WTC11 (cell line): ENCODE data around the gene IFNK. TPM values are rescaled to one million over a fixed set of nuclear protein-coding genes. Genes with fewer than 3 reads are reported as not detected.

Experiments
- ATAC-seq: fragments of 200-7000 bp; cut with Tn5 transposase; 2 replicates; pipeline ENCODE4 v1.10.0; 2021; ENCODE audit warnings: mild to moderate bottlenecking, moderate library complexity
- CTCF ChIA-PET: fragments of 300-600 bp; sonication (Branson Sonifier 250); formaldehyde crosslinking; loops from one replicate; lab custom pipeline; 2021; ENCODE audit warnings: antibody characterized with exemption; lab: Charles Lee
- POLR2A ChIA-PET: fragments of 350-600 bp; sonication (Branson Sonifier 250); formaldehyde crosslinking; loops from one replicate; lab custom pipeline; 2021; ENCODE audit warnings: antibody characterized with exemption; lab: Charles Lee
- DNase-seq: peaks from one replicate; pipeline ENCODE4 v3.0.0; 2021; ENCODE audit warnings: low spot score
- H3K27ac Mint-ChIP-seq: 2 replicates; pipeline ENCODE4 v1.8.0; 2021; ENCODE audit warnings: mixed read lengths
- H3K27me3 Mint-ChIP-seq: 2 replicates; pipeline ENCODE4 v1.8.0; 2021; ENCODE audit warnings: low read depth, mild to moderate bottlenecking, moderate library complexity, mixed read lengths
- H3K36me3 Mint-ChIP-seq: 2 replicates; pipeline ENCODE4 v1.8.0; 2021; ENCODE audit warnings: mixed read lengths
- H3K4me1 Mint-ChIP-seq: 2 replicates; pipeline ENCODE4 v1.8.0; 2022; ENCODE audit warnings: mixed read lengths
- H3K4me3 Mint-ChIP-seq: 2 replicates; pipeline ENCODE4 v1.8.0; 2021; ENCODE audit warnings: mild to moderate bottlenecking, moderate library complexity, mixed read lengths
- H3K9me3 Mint-ChIP-seq: 2 replicates; pipeline ENCODE4 v1.8.0; 2021; ENCODE audit warnings: mixed read lengths
- ARID4B ChIP-seq: sonication (generic); formaldehyde crosslinking; IDR thresholded peaks from 2 replicates; pipeline ENCODE4 v1.8.0; 2023; ENCODE audit warnings: missing genetic modification reagents, mild to moderate bottlenecking, borderline replicate concordance
- ATF1 ChIP-seq: sonication (generic); formaldehyde crosslinking; IDR thresholded peaks from 2 replicates; pipeline ENCODE4 v1.8.1; 2023; ENCODE audit warnings: mild to moderate bottlenecking, moderate library complexity, missing genetic modification reagents
- ATF2 ChIP-seq: sonication (generic); formaldehyde crosslinking; IDR thresholded peaks from 2 replicates; pipeline ENCODE4 v1.8.1; 2022; ENCODE audit warnings: low read depth, missing genetic modification reagents, borderline replicate concordance
- ATF3 ChIP-seq: sonication (generic); formaldehyde crosslinking; conservative IDR thresholded peaks from 2 replicates; pipeline ENCODE4 v1.8.1; 2022; ENCODE audit warnings: mild to moderate bottlenecking, missing genetic modification reagents
- E2F5 ChIP-seq: sonication (generic); formaldehyde crosslinking; IDR thresholded peaks from 2 replicates; pipeline ENCODE4 v1.8.1; 2022; ENCODE audit warnings: mild to moderate bottlenecking, moderate library complexity, missing genetic modification reagents
- EMX1 ChIP-seq: fragments of 250-450 bp; sonication (Bioruptor Pico); IDR thresholded peaks from 2 replicates; pipeline ENCODE4 v1.8.0; 2021; ENCODE audit warnings: mild to moderate bottlenecking
- FOXJ3 ChIP-seq: sonication (generic); formaldehyde crosslinking; IDR thresholded peaks from 2 replicates; pipeline ENCODE4 v1.9.0; 2021; ENCODE audit warnings: missing genetic modification reagents, mild to moderate bottlenecking, borderline replicate concordance
- FOXK1 ChIP-seq: sonication (generic); formaldehyde crosslinking; IDR thresholded peaks from 2 replicates; pipeline ENCODE4 v1.8.0; 2022; ENCODE audit warnings: mild to moderate bottlenecking, moderate library complexity, missing genetic modification reagents
- GRHL2 ChIP-seq: fragments of 250-450 bp; sonication (Bioruptor Pico); IDR thresholded peaks from 2 replicates; pipeline ENCODE4 v1.8.0; 2022; ENCODE audit warnings: mild to moderate bottlenecking, moderate library complexity; ENCODE audit not compliant: insufficient replicate concordance, severe bottlenecking
- HMGXB4 ChIP-seq: sonication (generic); formaldehyde crosslinking; IDR thresholded peaks from 2 replicates; pipeline ENCODE4 v1.8.1; 2023; ENCODE audit warnings: mild to moderate bottlenecking, moderate library complexity, missing genetic modification reagents
- JAZF1 ChIP-seq: fragments of 250-450 bp; sonication (Bioruptor Pico); IDR thresholded peaks from 2 replicates; pipeline ENCODE4 v1.9.0; 2021; ENCODE audit warnings: moderate library complexity, mild to moderate bottlenecking, inconsistent platforms
- NR1H2 ChIP-seq: sonication (generic); formaldehyde crosslinking; IDR thresholded peaks from 2 replicates; pipeline ENCODE4 v1.9.0; 2021; ENCODE audit warnings: mild to moderate bottlenecking, moderate library complexity, missing genetic modification reagents
- NR3C1 ChIP-seq: sonication (generic); formaldehyde crosslinking; conservative IDR thresholded peaks from 2 replicates; pipeline ENCODE4 v1.8.1; 2023; ENCODE audit warnings: low read depth, mild to moderate bottlenecking, missing genetic modification reagents
- SMAD4 ChIP-seq: sonication (generic); formaldehyde crosslinking; IDR thresholded peaks from 2 replicates; pipeline ENCODE4 v1.8.0; 2022; ENCODE audit warnings: mild to moderate bottlenecking, missing genetic modification reagents
- TP53 ChIP-seq: sonication (generic); formaldehyde crosslinking; IDR thresholded peaks from 2 replicates; pipeline ENCODE4 v1.8.1; 2023; ENCODE audit warnings: mild to moderate bottlenecking, missing genetic modification reagents
- ZNF121 ChIP-seq: sonication (generic); formaldehyde crosslinking; IDR thresholded peaks from 2 replicates; pipeline ENCODE4 v1.8.0; 2023; ENCODE audit warnings: missing genetic modification reagents
- ZNF671 ChIP-seq: fragments of 250-450 bp; sonication (Bioruptor Pico); IDR thresholded peaks from 2 replicates; pipeline ENCODE4 v1.8.0; 2021; ENCODE audit warnings: mild to moderate bottlenecking
- total RNA-seq: library from RNA; stranded (reverse); gene quantifications from 3 replicates; pipeline ENCODE4 v1.2.3, GENCODE V29; 2021
- TF ChIP-seq, protein P1 (sequence below): sonication (generic); formaldehyde crosslinking; IDR thresholded peaks from 2 replicates; pipeline ENCODE4 v1.8.1; 2022; ENCODE audit warnings: missing genetic modification reagents, borderline replicate concordance
- TF ChIP-seq, protein P2 (sequence below): sonication (generic); formaldehyde crosslinking; IDR thresholded peaks from 2 replicates; pipeline ENCODE4 v1.8.0; 2022; ENCODE audit warnings: mild to moderate bottlenecking, missing genetic modification reagents

The IFNK gene
- total RNA-seq, 1 experiment from 2014 or later: not detected

DNA sequence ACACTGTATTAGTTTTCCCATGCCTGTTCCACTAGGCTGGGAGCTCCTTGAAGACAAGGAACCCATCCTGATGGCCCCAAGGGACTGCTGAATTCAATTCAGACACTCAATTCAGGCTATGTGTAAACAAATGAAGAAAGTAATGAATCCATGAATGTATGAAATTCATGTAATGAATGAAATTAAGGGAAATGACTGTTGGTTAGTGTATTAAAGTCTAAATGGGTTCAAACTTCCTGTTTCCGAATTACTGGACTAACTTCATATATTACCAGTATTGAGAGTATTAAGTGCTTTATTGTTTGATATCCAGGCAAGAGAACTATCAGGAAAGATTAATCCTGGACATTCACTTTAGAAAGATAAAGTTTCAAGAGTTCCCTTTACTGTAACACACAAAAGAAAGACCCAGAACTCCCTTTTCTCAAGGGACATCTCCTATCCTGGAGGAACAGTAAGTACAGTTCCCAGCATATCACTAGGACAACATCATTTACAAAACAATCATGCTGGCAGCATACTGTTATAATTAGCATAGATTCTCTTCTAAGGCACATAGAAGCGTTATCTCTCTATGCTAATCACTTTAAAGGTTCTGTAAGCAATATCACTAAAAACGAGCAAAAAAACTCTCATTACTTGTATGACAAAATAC, 28.5 kb upstream of the IFNK start:
- H3K9me3 Mint-ChIP-seq: peaks cover 19% of the 10 kb centered on the region
- H3K27me3 Mint-ChIP-seq: no peaks in the 10 kb centered on the region
- peak overlapping the region; percentile 78 for H3K27ac Mint-ChIP-seq
- POLR2A ChIA-PET: no interaction called here
- DNase-seq (no peak), ATAC-seq (peak; percentile 56)
- CTCF ChIA-PET: no interaction called here
- H3K4me3 Mint-ChIP-seq: peak overlapping the region; percentile 29; the same call in 1 of the 2 replicates
- no peak for TF ChIP-seq GRHL2 (CRISPR knock-in tag)
- no peak for TF ChIP-seq TP53 (CRISPR knock-in tag)
- no peak for TF ChIP-seq FOXK1 (CRISPR knock-in tag)
- no peak for TF ChIP-seq JAZF1 (CRISPR knock-in tag)
- peaks cover 61% of the 10 kb centered on the region for H3K4me1 Mint-ChIP-seq
- H3K36me3 Mint-ChIP-seq: peaks cover 34% of the 10 kb centered on the region

GRCh38 chr9:27496135-27496504, 28.0 kb upstream of the IFNK start:
- Mint-ChIP-seq H3K36me3 (peaks cover 36% of the 10 kb centered on the region), H3K4me3 (no peak overlapping the region), H3K9me3 (peaks cover 20% of the 10 kb centered on the region), H3K27me3 (no peaks in the 10 kb centered on the region), H3K4me1 (peaks cover 58% of the 10 kb centered on the region), H3K27ac (peak overlapping the region; percentile 78; the same call in 1 of the 2 replicates)
- ChIA-PET CTCF (no interaction called here), POLR2A (no interaction called here)
- TF ChIP-seq E2F5 (CRISPR knock-in tag) (no peak), FOXK1 (CRISPR knock-in tag) (no peak), ATF1 (CRISPR knock-in tag) (no peak), ZNF121 (CRISPR knock-in tag) (no peak), NR3C1 (CRISPR knock-in tag) (no peak), JAZF1 (CRISPR knock-in tag) (no peak), ZNF671 (CRISPR knock-in tag) (no peak), NR1H2 (CRISPR knock-in tag) (no peak), FOXJ3 (CRISPR knock-in tag) (no peak), HMGXB4 (CRISPR knock-in tag) (no peak), ARID4B (CRISPR knock-in tag) (no peak)
- no peak for DNase-seq
- ATAC-seq: peak; percentile 54

- Mint-ChIP-seq H3K4me3 (peak overlapping the region; percentile 33), H3K4me1 (peaks cover 63% of the 10 kb centered on the region), H3K36me3 (peaks cover 29% of the 10 kb centered on the region), H3K27me3 (no peaks in the 10 kb centered on the region), H3K27ac (peak overlapping the region; percentile 20; the same call in 1 of the 2 replicates), H3K9me3 (peaks cover 13% of the 10 kb centered on the region)
- ChIA-PET CTCF (interaction anchor here (0.9 to 1.1 kb wide), 2 partner anchors 32 to 50 kb away, joined by 3 to 4 read pairs; partner anchors contain the start of gene MOB3B), POLR2A (interaction anchor here (1.0 to 1.2 kb wide), 2 partner anchors 27 to 137 kb away, joined by 3 to 4 read pairs; no protein-coding TSS in a partner anchor)
- ATAC-seq (peak; percentile 69), DNase-seq (no peak)
- TF ChIP-seq, protein P1, sequence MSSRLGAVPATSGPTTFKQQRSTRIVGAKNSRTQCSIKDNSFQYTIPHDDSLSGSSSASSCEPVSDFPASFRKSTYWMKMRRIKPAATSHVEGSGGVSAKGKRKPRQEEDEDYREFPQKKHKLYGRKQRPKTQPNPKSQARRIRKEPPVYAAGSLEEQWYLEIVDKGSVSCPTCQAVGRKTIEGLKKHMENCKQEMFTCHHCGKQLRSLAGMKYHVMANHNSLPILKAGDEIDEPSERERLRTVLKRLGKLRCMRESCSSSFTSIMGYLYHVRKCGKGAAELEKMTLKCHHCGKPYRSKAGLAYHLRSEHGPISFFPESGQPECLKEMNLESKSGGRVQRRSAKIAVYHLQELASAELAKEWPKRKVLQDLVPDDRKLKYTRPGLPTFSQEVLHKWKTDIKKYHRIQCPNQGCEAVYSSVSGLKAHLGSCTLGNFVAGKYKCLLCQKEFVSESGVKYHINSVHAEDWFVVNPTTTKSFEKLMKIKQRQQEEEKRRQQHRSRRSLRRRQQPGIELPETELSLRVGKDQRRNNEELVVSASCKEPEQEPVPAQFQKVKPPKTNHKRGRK: no peak
- TF ChIP-seq, protein P2, sequence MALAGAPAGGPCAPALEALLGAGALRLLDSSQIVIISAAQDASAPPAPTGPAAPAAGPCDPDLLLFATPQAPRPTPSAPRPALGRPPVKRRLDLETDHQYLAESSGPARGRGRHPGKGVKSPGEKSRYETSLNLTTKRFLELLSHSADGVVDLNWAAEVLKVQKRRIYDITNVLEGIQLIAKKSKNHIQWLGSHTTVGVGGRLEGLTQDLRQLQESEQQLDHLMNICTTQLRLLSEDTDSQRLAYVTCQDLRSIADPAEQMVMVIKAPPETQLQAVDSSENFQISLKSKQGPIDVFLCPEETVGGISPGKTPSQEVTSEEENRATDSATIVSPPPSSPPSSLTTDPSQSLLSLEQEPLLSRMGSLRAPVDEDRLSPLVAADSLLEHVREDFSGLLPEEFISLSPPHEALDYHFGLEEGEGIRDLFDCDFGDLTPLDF: no peak
- no peak for TF ChIP-seq ATF2 (CRISPR knock-in tag)
- no peak for TF ChIP-seq EMX1 (CRISPR knock-in tag)
- TF ChIP-seq SMAD4: no peak
- no peak for TF ChIP-seq ATF3
Measured at GRCh38 chr9:27497883-27498417, 26.1 kb upstream of the IFNK start.
